HEK293T (cell line): ENCODE measurements around the gene RPL7L1.

ENCODE experiments used
- BHLHE40 ChIP-seq: fragments of 450-650 bp; IDR thresholded peaks from 2 replicates; pipeline ENCODE4 v1.6.1; 2016; ENCODE audit warnings: mild to moderate bottlenecking, moderate library complexity, borderline replicate concordance
- ELF4 ChIP-seq: fragments of 450-650 bp; IDR thresholded peaks from 2 replicates; pipeline ENCODE4 v1.6.1; 2017; ENCODE audit warnings: antibody characterized with exemption
- FOXK2 ChIP-seq: fragments of 450-650 bp; IDR thresholded peaks from 2 replicates; pipeline ENCODE4 v1.6.1; 2016; ENCODE audit warnings: mild to moderate bottlenecking
- FOXM1 ChIP-seq: fragments of 450-650 bp; IDR thresholded peaks from 2 replicates; pipeline ENCODE4 v1.6.1; 2017; ENCODE audit warnings: mild to moderate bottlenecking, borderline replicate concordance
- NFRKB ChIP-seq: fragments of 450-650 bp; IDR thresholded peaks from 2 replicates; pipeline ENCODE4 v1.6.1; 2016; ENCODE audit warnings: mild to moderate bottlenecking, moderate library complexity
- PKNOX1 ChIP-seq: fragments of 450-650 bp; IDR thresholded peaks from 2 replicates; pipeline ENCODE4 v1.6.1; 2016
- SP1 ChIP-seq: fragments of 450-650 bp; IDR thresholded peaks from 2 replicates; pipeline ENCODE4 v1.6.1; 2017
- TARDBP ChIP-seq: fragments of 450-650 bp; IDR thresholded peaks from 2 replicates; pipeline ENCODE4 v1.6.1; 2016
- ZNF384 ChIP-seq: fragments of 450-650 bp; IDR thresholded peaks from 2 replicates; pipeline ENCODE4 v1.6.1; 2016

- no peak for TF ChIP-seq BHLHE40
- no peak for TF ChIP-seq ZNF384
- no peak for TF ChIP-seq SP1
- TF ChIP-seq FOXK2, result no peak
- TF ChIP-seq PKNOX1, result no peak
- TF ChIP-seq ELF4, result no peak
- TF ChIP-seq FOXM1, result no peak
- no peak for TF ChIP-seq NFRKB
- no peak for TF ChIP-seq TARDBP
Measured at GRCh38 chr6:42870145-42870936, 9.1 kb upstream of the RPL7L1 start.
